HepG2 (cell line): Measurements from ENCODE around the gene DNAJB11. TPM values are rescaled to one million over a fixed set of nuclear protein-coding genes. Genes with fewer than 3 reads are reported as not detected.
A peak's percentile ranks its signal among the peaks of the same experiment; 100 is the strongest.

ENCODE experiments used
- ATAC-seq: fragments of 200-7000 bp; cut with Tn5 transposase; 3 replicates; pipeline ENCODE4 v1.9.1; 2020; ENCODE audit warnings: mild to moderate bottlenecking, moderate library complexity
- BruUV-seq: library from RNA; stranded (reverse); fragments of 400-500 nt; replicated peaks from 2 replicates; lab custom pipeline; 2021; lab: Mats Ljungman, UMichigan
- CTCF ChIA-PET: fragments of 300-600 bp; formaldehyde crosslinking; extraction: SDS; loops from one replicate; lab custom pipeline; 2021; ENCODE audit warnings: low total read pairs, inconsistent platforms, low intra/inter-chr PET ratio; lab: Yijun Ruan, JAX
- POLR2A ChIA-PET: fragments of 350-600 bp; sonication (Branson Sonifier 250); formaldehyde crosslinking; loops from one replicate; lab custom pipeline; 2020; ENCODE audit warnings: antibody characterized with exemption, inconsistent platforms; lab: Yijun Ruan, JAX
- DNase-seq: peaks from one replicate; pipeline ENCODE4 v3.0.0-alpha.2; 2015; ENCODE audit warnings: low spot score
- FAIRE-seq: peaks from 3 replicates; lab custom pipeline; 2011; peaks lifted over from hg19 to GRCh38; lab: Jason Lieb, UNC
- H2AFZ ChIP-seq: one replicate; pipeline ENCODE4 v1.6.1; 2011; ENCODE audit warnings: low read length, inconsistent platforms
- H3K27ac ChIP-seq: fragments of 300-600 bp; 3 replicates; pipeline ENCODE4 v1.8.0; 2011; ENCODE audit warnings: mixed run types, mild to moderate bottlenecking, mixed read lengths, low read length, inconsistent platforms; ENCODE audit not compliant: insufficient read depth; ENCODE audit errors: extremely low read length
- H3K27me3 ChIP-seq, 2 experiments: fragments of 200-600 bp in 1 of 2; 2 replicates in 1 of 2; 3 replicates in 1 of 2; pipeline versions ENCODE4 v1.6.0 to v1.8.0; 2011; ENCODE audit warnings: low read length in 2 of 2, mild to moderate bottlenecking in 2 of 2, moderate library complexity in 2 of 2, inconsistent platforms in 1 of 2; ENCODE audit not compliant: insufficient read depth in 2 of 2, control insufficient read depth in 1 of 2
- H3K36me3 ChIP-seq, 2 experiments: fragments of 200-600 bp in 1 of 2; replicated peaks in 1 of 2; 2 replicates in 1 of 2; 3 replicates in 1 of 2; pipeline versions ENCODE4 v1.5.1 to v1.8.0; 2011; ENCODE audit warnings: low read length in 2 of 2, inconsistent platforms in 1 of 2; ENCODE audit not compliant: insufficient read depth in 2 of 2, control insufficient read depth in 1 of 2
- H3K4me1 ChIP-seq: 2 replicates; pipeline ENCODE4 v1.5.1; 2012; ENCODE audit warnings: low read length, inconsistent platforms; ENCODE audit not compliant: insufficient read depth
- H3K4me2 ChIP-seq: 2 replicates; pipeline ENCODE4 v1.6.0; 2011; ENCODE audit warnings: low read depth, low read length, inconsistent platforms
- H3K4me3 ChIP-seq, 3 experiments: fragments of 200-600 bp in 1 of 3; sonication (generic), shearing (Covaris generic) in 1 of 3; replicated peaks in 1 of 3; 2 replicates each; pipeline ENCODE4 v1.5.1; 2011 to 2016; ENCODE audit warnings: low read length in 3 of 3, inconsistent platforms in 2 of 3, low read depth in 2 of 3, mild to moderate bottlenecking in 2 of 3, control low read depth in 1 of 3, mixed read lengths in 1 of 3; ENCODE audit not compliant: insufficient read depth in 1 of 3
- H3K79me2 ChIP-seq: one replicate; pipeline ENCODE4 v1.6.1; 2011; ENCODE audit warnings: low read length, inconsistent platforms; ENCODE audit not compliant: insufficient read depth
- H3K9ac ChIP-seq: 2 replicates; pipeline ENCODE4 v1.6.0; 2011; ENCODE audit warnings: mild to moderate bottlenecking, low read depth, low read length, inconsistent platforms; ENCODE audit not compliant: insufficient read depth
- H3K9me3 ChIP-seq: 2 replicates; pipeline ENCODE4 v1.5.1; 2012; ENCODE audit warnings: mild to moderate bottlenecking, low read length
- H4K20me1 ChIP-seq: 2 replicates; pipeline ENCODE4 v1.6.0; 2011; ENCODE audit warnings: inconsistent platforms, mild to moderate bottlenecking, low read length, moderate library complexity; ENCODE audit not compliant: insufficient read depth
- KLF13 ChIP-seq: sonication (generic); formaldehyde crosslinking; IDR thresholded peaks from 2 replicates; pipeline ENCODE4 v1.4.0; 2020; ENCODE audit warnings: mild to moderate bottlenecking, missing genetic modification reagents
- ZNF180 ChIP-seq: sonication (generic); formaldehyde crosslinking; IDR thresholded peaks from 2 replicates; pipeline ENCODE4 v1.4.0; 2020; ENCODE audit warnings: low read depth, missing genetic modification reagents, borderline replicate concordance
- ZNF274 ChIP-seq: sonication (generic); formaldehyde crosslinking; IDR thresholded peaks from 2 replicates; pipeline ENCODE4 v1.5.1; 2020; ENCODE audit warnings: mild to moderate bottlenecking, missing genetic modification reagents
- ZNF282 ChIP-seq: fragments of 450-650 bp; IDR thresholded peaks from 2 replicates; pipeline ENCODE4 v1.6.1; 2018; ENCODE audit not compliant: partially characterized antibody
- ZNF839 ChIP-seq: sonication (generic); formaldehyde crosslinking; IDR thresholded peaks from 2 replicates; pipeline ENCODE4 v1.4.0; 2020; ENCODE audit warnings: missing genetic modification reagents, mild to moderate bottlenecking, borderline replicate concordance
- WGBS: methylation state at CpG from one replicate; pipeline ENCODE4 v1.1.6; 2017; ENCODE audit warnings: low lambda C conversion rate; 5-methylcytosine and 5-hydroxymethylcytosine counted together
- in situ Hi-C: cut with HindIII; loops from 2 replicates; pipeline ENCODE4 v1.10.0; 2017; ENCODE audit warnings: low pct_unique_long_range_greater_than_20kb; ENCODE audit not compliant: extremely low pct_ligation_motif_present
- intact Hi-C: fragments of 100-400 bp; cut with micrococcal nuclease; formaldehyde crosslinking; loops from one replicate; pipeline ENCODE4 v1.10.0; 2022; ENCODE audit not compliant: unreplicated experiment
- polyA plus RNA-seq, 8 experiments: library from polyadenylated mRNA; depleted of rRNA in 3 of 8; stranded (reverse) in 7 of 8; unstranded in 1 of 8; fragments of >200 nt; fragmentation: Illumina TruSeq in 4 of 8; extraction: Trizol in 4 of 8; gene quantifications; 2 replicates each; pipeline versions ENCODE4 v1.2.1 to v1.2.3, GENCODE V29; 2011 to 2016; ENCODE audit warnings: low read depth in 4 of 8, missing spikeins in 1 of 8, mixed read lengths in 1 of 8; ENCODE audit not compliant: insufficient read depth in 1 of 8
- total RNA-seq, 5 experiments: library from RNA; depleted of rRNA; stranded (reverse); fragments of >200 nt; fragmentation: Illumina TruSeq; extraction: Trizol; gene quantifications; 2 replicates each; pipeline ENCODE4 v1.2.3, GENCODE V29; 2016; ENCODE audit warnings: low read depth in 1 of 5
- TF ChIP-seq, protein P1 (sequence below): sonication (generic); formaldehyde crosslinking; IDR thresholded peaks from 2 replicates; pipeline ENCODE4 v1.8.0; 2022; ENCODE audit warnings: missing genetic modification reagents, mild to moderate bottlenecking, moderate library complexity, borderline replicate concordance
- TF ChIP-seq, protein P2 (sequence below): IDR thresholded peaks from 2 replicates; pipeline ENCODE4 v1.6.1; 2012; ENCODE audit warnings: low read depth, low read length, improper control_type of control experiment
- TF ChIP-seq, protein P3 (sequence below): sonication (generic); formaldehyde crosslinking; IDR thresholded peaks from 2 replicates; pipeline ENCODE4 v1.4.0; 2020; ENCODE audit warnings: missing genetic modification reagents, borderline replicate concordance
- TF ChIP-seq, protein P4 (sequence below): sonication (generic); formaldehyde crosslinking; IDR thresholded peaks from 2 replicates; pipeline ENCODE4 v1.9.0; 2022; ENCODE audit warnings: missing genetic modification reagents, mild to moderate bottlenecking, borderline replicate concordance

DNAJB11 gene
- total and polyA plus RNA-seq, 2 of the 13 experiments (the other 11 are each of a cell fraction or from before 2014, with no cell fraction given): 41.0 to 132 TPM

DNA sequence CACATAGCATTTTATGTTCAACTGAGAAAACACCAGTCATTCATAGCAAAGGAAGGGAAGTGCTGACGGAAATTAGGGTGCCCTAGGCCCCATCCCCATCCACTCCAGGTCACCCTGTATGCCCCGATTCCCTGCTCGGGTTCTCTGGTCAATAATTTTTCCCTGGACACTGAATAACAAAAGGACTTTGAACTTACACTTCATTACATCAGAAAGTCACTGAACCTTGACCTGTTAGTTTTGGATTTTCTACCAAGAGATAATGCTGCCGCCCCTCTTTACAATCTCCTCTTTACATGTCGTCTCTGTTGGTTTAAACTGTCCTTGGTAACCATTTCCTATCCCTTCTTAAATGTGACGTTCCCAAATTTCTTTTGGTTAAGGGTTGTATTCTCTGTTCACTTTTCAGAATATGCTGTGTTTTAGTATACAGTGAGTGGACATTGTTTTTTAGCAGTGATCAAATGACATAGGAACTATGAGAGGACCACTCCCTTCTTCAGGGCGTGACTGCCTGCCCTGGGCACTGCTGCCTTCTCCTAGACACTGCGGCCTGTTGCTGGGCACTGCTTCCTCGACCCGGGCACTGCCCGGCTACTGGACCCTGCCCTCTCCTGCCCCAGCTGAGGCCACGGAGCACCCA is 28.7 kb downstream of the DNAJB11 start (continued):
- TF ChIP-seq, protein P1, sequence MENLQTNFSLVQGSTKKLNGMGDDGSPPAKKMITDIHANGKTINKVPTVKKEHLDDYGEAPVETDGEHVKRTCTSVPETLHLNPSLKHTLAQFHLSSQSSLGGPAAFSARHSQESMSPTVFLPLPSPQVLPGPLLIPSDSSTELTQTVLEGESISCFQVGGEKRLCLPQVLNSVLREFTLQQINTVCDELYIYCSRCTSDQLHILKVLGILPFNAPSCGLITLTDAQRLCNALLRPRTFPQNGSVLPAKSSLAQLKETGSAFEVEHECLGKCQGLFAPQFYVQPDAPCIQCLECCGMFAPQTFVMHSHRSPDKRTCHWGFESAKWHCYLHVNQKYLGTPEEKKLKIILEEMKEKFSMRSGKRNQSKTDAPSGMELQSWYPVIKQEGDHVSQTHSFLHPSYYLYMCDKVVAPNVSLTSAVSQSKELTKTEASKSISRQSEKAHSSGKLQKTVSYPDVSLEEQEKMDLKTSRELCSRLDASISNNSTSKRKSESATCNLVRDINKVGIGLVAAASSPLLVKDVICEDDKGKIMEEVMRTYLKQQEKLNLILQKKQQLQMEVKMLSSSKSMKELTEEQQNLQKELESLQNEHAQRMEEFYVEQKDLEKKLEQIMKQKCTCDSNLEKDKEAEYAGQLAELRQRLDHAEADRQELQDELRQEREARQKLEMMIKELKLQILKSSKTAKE (CRISPR knock-in tag): peak; percentile 84
- TF ChIP-seq, protein P2, sequence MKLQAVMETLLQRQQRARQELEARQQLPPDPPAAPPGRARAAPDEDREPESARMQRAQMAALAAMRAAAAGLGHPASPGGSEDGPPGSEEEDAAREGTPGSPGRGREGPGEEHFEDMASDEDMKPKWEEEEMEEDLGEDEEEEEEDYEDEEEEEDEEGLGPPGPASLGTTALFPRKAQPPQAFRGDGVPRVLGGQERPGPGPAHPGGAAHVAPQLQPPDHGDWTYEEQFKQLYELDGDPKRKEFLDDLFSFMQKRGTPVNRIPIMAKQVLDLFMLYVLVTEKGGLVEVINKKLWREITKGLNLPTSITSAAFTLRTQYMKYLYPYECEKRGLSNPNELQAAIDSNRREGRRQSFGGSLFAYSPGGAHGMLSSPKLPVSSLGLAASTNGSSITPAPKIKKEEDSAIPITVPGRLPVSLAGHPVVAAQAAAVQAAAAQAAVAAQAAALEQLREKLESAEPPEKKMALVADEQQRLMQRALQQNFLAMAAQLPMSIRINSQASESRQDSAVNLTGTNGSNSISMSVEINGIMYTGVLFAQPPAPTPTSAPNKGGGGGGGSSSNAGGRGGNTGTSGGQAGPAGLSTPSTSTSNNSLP: no peak
- TF ChIP-seq, protein P3, sequence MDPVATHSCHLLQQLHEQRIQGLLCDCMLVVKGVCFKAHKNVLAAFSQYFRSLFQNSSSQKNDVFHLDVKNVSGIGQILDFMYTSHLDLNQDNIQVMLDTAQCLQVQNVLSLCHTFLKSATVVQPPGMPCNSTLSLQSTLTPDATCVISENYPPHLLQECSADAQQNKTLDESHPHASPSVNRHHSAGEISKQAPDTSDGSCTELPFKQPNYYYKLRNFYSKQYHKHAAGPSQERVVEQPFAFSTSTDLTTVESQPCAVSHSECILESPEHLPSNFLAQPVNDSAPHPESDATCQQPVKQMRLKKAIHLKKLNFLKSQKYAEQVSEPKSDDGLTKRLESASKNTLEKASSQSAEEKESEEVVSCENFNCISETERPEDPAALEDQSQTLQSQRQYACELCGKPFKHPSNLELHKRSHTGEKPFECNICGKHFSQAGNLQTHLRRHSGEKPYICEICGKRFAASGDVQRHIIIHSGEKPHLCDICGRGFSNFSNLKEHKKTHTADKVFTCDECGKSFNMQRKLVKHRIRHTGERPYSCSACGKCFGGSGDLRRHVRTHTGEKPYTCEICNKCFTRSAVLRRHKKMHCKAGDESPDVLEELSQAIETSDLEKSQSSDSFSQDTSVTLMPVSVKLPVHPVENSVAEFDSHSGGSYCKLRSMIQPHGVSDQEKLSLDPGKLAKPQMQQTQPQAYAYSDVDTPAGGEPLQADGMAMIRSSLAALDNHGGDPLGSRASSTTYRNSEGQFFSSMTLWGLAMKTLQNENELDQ (CRISPR knock-in tag): no peak

- FAIRE-seq (no peak), ATAC-seq (peak; percentile 53), DNase-seq (no peak)
- Histone ChIP-seq H2AFZ (no peak overlapping the region), H3K79me2 (peaks cover 6% of the 10 kb centered on the region), H3K4me1 (peaks cover 96% of the 10 kb centered on the region), H3K27me3 (no peaks in the 10 kb centered on the region), H3K27ac (peak overlapping the region; percentile 95), H3K9me3 (no peaks in the 10 kb centered on the region), H4K20me1 (no peaks in the 10 kb centered on the region), H3K9ac (peak overlapping the region; percentile 77), H3K36me3 (no peaks in the 10 kb centered on the region), H3K4me2 (peak overlapping the region; percentile 88), H3K4me3 (peak overlapping the region; percentile 18 to 63 (median 34); a peak in 5 of 6 replicates)
- TSS peak; percentile 95 for BruUV-seq
- in situ Hi-C loops (no loop called here), intact Hi-C loops (loop anchor here (2.0 kb wide), 1 partner anchor 13 kb away; the partner anchor contains the start of gene AHSG)
- CTCF ChIA-PET: interaction anchor here (0.9 kb wide), 1 partner anchor 13 kb away, joined by 3 read pairs; the partner anchor contains the start of gene AHSG
- POLR2A ChIA-PET: interaction anchor here (0.7 to 27.1 kb wide), 5 partner anchors 6 to 184 kb away, joined by 3 to 854 read pairs (median 51); partner anchors contain the start of genes AHSG, DNAJB11, EIF4A2 and TBCCD1
- WGBS: 0% methylated on average over 2 of the region's 2 CpGs
- TF ChIP-seq ZNF274 (CRISPR knock-in tag) (peak; percentile 66; the same call in 1 of the 2 replicates), ZNF839 (CRISPR knock-in tag) (0 out of 2 replicates have a peak, but pooled peaks have one; percentile 36), KLF13 (CRISPR knock-in tag) (no peak), ZNF180 (CRISPR knock-in tag) (no peak), ZNF282 (no peak)
- TF ChIP-seq, protein P4, sequence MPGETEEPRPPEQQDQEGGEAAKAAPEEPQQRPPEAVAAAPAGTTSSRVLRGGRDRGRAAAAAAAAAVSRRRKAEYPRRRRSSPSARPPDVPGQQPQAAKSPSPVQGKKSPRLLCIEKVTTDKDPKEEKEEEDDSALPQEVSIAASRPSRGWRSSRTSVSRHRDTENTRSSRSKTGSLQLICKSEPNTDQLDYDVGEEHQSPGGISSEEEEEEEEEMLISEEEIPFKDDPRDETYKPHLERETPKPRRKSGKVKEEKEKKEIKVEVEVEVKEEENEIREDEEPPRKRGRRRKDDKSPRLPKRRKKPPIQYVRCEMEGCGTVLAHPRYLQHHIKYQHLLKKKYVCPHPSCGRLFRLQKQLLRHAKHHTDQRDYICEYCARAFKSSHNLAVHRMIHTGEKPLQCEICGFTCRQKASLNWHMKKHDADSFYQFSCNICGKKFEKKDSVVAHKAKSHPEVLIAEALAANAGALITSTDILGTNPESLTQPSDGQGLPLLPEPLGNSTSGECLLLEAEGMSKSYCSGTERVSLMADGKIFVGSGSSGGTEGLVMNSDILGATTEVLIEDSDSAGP (CRISPR knock-in tag): peak; percentile 58; the same call in 1 of the 2 replicates
These were observed 29.3 kb downstream of the DNAJB11 start for GRCh38 chr3:186599785-186600166.
